ENCODE results near the gene FAM227A. TPM values are rescaled to one million over a fixed set of nuclear protein-coding genes. Genes with fewer than 3 reads are reported as not detected.

The FAM227A gene
- total and polyA plus RNA-seq, 2 donors (not counting 3 experiments of a cell fraction or from before 2014, with no cell fraction given), result 0.58 to 1.9 TPM

GRCh38 chr22:38629108-38629507, 27.1 kb downstream of the FAM227A start:
- DNase-seq (ENCODE audit: low read depth, low spot score) (no peak), FAIRE-seq (no peak)
- H3K4me1 ChIP-seq (ENCODE audit: control insufficient read depth, extremely low read depth, insufficient read depth, low read length), result no peaks in the 10 kb centered on the region
- no peaks in the 10 kb centered on the region for H3K9me1 ChIP-seq (replicated peaks; ENCODE audit: control insufficient read depth, extremely low read depth, insufficient read depth, low read length)
- no peaks in the 10 kb centered on the region for H3K36me3 ChIP-seq (ENCODE audit: control insufficient read depth in 2 of 2, extremely low read depth in 1 of 2, insufficient read depth in 2 of 2, low read length in 2 of 2)
- no peaks in the 10 kb centered on the region for H3K27me3 ChIP-seq (ENCODE audit: control insufficient read depth in 2 of 2, insufficient read depth in 2 of 2, low read length in 2 of 2)
- H3K4me2 ChIP-seq (ENCODE audit: insufficient read depth, low read length), result no peak overlapping the region
- no peaks in the 10 kb centered on the region for H4K20me1 ChIP-seq (replicated peaks; ENCODE audit: control insufficient read depth, extremely low read depth, insufficient read depth, low read length)
- POLR2A ChIA-PET, result no interaction called here
- H2AFZ ChIP-seq (ENCODE audit: low read depth, low read length), result no peak overlapping the region
- H3K9me3 ChIP-seq (replicated peaks; ENCODE audit: control insufficient read depth, insufficient read depth, low read length), result no peaks in the 10 kb centered on the region
- TF ChIP-seq EZH2 (IDR thresholded peaks at IDR 0.05; ENCODE audit: borderline replicate concordance, low read depth, low read length, severe bottlenecking), result no peak
- TF ChIP-seq CTCF (IDR thresholded peaks at IDR 0.05; ENCODE audit: extremely low read depth in 1 of 2, insufficient read depth in 1 of 2, low read depth in 1 of 2, low read length in 2 of 2), result no peak
- TF ChIP-seq MYC (IDR thresholded peaks at IDR 0.05; ENCODE audit: low read depth, low read length), result no peak
- no peak for TF ChIP-seq FOS (IDR thresholded peaks at IDR 0.05; ENCODE audit: borderline replicate concordance, insufficient read depth, low read length)
- TF ChIP-seq MAX (IDR thresholded peaks at IDR 0.05; ENCODE audit: insufficient read depth, insufficient read length), result no peak
- TF ChIP-seq POLR2A (IDR thresholded peaks at IDR 0.05; ENCODE audit: low read depth, low read length), result no peak
- TF ChIP-seq JUN (IDR thresholded peaks at IDR 0.05; ENCODE audit: borderline replicate concordance, insufficient read depth, insufficient read length, low read depth), result no peak
- no peak for TF ChIP-seq POLR2AphosphoS5 (IDR thresholded peaks at IDR 0.05; ENCODE audit: insufficient read depth, low read depth, low read length)
- TF ChIP-seq GATA2 (IDR thresholded peaks at IDR 0.05; ENCODE audit: insufficient read depth, insufficient read length, low read depth, low read length), result no peak
- no peak overlapping the region for H3K4me3 ChIP-seq (replicated peaks in 1 of 3; ENCODE audit: insufficient read depth in 1 of 3, low read depth in 1 of 3, low read length in 3 of 3)
- H3K9ac ChIP-seq (replicated peaks; ENCODE audit: extremely low read depth, insufficient read depth, low read length), result no peak overlapping the region
- dilution Hi-C loops (cut with MboI; ENCODE audit: extremely low pct_ligation_motif_present, low sequenced_read_pairs), result no loop called here
- no peak overlapping the region for H3K27ac ChIP-seq (ENCODE audit: insufficient read depth, low read depth, low read length)
- no TSS peak for BruUV-seq (replicated peaks)
- CTCF ChIA-PET, result no interaction called here
- no peaks in the 10 kb centered on the region for H3K79me2 ChIP-seq (ENCODE audit: control insufficient read depth, insufficient read depth, low read length)
- intact Hi-C loops (cut with micrococcal nuclease), result no loop called here

Data from endothelial cell of umbilical vein (primary cell).